HG03565 (cell line): Measurements from ENCODE around the gene ANKFY1.
"Not testable (repeated sequence)": the region's sequence is repeated elsewhere in the genome, so short reads cannot be mapped to it uniquely, and the experiment has no call there.

Source experiments
- ATAC-seq: cut with Tn5 transposase; IDR thresholded peaks from one replicate; pipeline ENCODE4 v1.9.1; 2021; ENCODE audit warnings: mild to moderate bottlenecking, moderate library complexity; ENCODE audit not compliant: unreplicated experiment

ANKFY1 gene

DNA sequence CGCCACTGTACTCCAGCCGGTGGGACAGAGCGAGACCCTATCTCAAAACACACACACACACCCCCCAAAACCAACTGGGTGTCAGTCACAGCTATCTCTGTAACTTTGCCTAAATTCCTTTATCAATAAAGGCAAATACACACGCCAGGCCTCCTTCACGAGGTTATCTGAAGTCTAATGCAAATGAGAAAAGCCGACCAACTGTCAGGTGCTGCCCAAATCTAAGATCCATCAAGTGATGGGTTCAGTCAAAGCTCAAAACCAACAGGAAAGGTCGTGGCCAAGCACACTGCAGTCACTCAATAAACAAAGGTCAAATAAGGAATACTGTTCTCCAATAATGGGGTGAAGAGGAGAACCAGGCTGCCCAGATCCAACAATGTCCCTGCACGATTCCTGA is 1.1 kb downstream of the ANKFY1 start:
- ATAC-seq = no peak

DNA sequence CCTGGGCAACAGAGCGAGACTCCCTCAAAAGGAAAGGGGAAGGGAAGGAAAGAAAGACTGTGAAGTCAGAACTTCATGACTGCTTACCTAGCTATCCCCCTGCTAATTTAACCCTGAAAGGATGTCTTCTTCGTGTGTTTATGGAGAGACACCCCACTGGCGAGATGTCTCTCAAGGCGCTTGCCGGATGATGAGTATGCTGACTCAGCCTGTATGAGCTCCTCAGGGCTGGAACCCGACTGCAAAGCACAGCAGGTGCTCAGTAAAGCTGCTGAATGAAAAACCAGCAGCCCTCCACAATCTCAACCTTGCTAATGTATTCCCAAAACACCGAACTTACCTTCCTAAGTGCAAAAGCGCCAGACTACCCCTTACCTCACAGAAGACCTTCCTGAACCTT is 2.3 kb downstream of the ANKFY1 start:
- ATAC-seq = no peak

DNA sequence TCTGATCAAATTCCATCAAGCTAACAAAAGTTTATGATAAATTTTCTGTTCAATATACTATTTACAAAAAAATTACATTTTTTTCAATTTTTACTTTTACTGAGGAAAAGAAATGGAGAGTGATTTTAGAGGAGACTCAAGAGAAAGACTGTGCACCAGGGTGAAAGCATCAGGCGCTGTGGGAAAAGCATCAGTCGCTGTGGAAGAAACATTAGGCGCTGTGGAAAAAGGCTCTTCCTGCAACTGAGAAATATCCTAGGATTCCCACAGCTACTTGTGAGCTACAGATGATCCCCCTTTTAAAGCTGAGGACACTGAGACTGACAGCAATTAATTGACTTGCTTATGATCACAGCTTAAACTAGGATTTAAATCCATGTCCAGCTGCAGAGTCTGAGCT is 4.9 kb downstream of the ANKFY1 start:
- no peak for ATAC-seq

DNA sequence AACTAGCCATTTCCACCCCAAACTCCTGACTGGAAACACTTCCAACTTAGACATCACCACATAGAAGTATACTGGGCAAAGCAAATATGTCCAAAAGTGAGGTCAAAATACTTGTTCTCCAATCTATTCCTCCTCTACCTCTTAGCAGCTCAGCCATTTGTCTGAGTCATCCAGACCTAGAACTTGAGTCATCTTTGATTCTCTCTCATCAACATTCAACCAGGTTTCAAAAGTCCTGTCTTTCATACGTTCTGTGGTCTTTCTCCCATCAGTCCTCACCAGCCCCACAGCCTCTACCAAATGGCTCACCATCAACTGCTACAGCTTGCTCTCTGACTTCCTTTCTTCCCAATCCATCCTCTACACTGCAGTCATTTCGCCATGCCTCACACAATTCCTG is 6.8 kb downstream of the ANKFY1 start:
- ATAC-seq = no peak

DNA sequence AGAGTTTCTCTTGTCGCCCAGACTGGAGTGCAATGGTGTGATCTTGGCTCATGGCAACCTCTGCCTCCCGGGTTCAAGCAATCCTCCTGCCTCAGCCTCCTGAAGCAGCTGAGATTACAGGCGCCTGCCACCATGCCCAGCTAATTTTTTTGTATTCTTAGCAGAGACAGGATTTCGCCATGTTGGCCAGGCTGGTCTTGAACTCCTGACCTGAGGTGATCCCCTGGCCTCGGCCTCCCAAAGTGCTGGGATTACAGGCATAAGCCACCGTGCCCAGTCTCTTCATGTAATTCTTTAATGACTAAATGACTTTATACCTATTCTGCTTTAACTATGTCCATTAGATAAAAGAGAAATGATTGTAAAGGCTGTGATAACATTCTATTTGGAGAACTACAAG is 8.5 kb downstream of the ANKFY1 start:
- not testable (repeated sequence) for ATAC-seq

DNA sequence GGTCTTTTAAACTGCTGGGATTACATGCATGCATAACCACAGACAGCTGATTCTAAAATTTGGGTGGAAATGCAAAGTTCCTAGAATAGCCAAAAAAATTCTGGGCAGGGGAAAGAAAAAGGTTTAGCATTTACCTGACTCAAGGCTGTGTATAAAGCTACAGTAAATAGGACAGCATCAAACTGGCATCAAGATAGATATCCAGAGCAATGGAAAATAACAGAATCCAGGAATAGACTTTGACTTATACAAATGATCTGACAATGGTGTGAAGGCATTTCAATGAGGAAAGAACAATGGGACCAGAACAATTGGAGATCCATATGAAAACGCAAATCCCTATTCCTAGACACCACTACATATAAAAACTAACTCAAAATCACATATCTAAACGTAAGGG is 12.9 kb downstream of the ANKFY1 start:
- no peak for ATAC-seq

DNA sequence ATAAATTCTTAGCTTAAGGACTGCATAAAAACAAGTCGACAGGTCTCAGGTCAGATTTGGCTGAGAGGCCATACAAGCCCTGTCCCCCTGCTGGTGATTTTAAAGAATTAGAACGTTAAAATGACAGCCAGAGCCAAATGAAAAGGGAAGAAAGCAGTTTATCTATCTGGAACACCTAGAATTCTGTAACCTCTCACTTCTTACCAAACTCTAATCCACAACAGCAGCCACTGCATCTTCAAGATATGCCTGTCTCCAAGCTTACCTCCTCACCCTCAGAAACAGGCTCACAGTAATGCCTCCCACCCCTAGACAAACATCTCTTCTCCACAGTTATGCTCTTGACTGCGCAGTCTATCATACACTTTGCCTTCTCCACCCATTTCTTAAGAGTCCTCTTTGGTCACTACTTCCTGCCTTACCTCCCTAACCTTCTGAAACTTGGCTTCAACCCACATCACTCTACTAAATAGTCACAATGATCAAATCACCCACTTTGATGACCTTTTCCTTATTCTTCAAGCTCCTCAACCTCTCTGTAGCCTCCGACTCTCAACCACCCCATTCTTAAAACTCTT is 14.2 kb downstream of the ANKFY1 start:
- ATAC-seq = no peak

DNA sequence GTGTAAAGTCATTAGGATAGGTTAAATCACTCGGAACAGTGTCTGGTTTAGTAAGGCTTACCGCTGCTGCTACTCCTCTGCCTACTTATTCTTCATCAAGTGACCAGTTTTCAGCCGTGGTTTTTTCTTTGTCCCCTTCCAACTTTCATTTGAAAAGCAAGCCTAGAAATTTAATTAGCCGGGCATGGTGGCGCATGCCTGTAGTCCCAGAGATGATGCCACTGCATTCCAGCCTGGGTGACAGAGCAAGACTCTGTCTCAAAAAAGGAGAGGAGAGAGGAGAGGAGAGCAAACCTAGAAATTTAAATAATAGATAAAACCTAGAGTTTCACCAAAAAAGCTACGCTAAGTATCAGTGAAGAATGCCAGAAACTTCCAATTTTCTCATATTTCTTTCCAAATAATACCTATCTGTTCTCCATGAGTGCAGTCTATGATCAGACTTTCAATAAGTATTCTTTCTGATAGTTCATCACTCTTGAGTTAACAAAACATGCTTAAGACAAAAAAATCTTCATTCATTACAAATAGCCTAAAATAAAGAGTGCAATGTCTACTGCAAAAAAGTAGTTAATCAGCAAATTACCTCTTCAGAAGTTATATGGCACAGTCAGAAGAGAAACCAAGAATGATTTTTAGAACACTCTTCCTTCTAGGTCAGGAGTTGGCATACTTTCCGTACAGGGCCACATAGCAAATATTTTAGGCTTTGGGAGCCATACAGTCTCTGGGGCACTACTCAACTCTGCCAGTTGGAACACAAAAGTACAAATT is 15.1 kb downstream of the ANKFY1 start:
- ATAC-seq = no peak

DNA sequence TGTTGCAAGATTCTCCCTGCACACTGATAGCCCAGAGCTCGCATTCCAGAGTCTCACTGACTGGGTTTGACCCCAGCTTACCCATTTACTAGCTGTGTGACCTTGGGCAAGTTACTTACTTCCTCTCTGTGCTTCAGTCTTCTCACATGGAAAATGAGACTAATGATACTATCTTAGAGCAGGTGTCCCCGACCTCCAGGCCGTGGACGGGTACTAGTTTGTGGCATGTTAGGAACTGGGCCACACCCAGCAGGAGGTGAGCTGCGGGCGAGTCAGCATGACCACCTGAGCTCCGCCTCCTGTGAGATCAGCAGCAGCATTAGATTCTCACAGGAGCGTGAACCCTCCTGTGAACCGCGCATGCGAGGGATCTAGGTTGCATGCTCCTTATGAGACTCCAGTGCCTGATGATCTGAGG is 15.8 kb downstream of the ANKFY1 start:
- no peak for ATAC-seq

DNA sequence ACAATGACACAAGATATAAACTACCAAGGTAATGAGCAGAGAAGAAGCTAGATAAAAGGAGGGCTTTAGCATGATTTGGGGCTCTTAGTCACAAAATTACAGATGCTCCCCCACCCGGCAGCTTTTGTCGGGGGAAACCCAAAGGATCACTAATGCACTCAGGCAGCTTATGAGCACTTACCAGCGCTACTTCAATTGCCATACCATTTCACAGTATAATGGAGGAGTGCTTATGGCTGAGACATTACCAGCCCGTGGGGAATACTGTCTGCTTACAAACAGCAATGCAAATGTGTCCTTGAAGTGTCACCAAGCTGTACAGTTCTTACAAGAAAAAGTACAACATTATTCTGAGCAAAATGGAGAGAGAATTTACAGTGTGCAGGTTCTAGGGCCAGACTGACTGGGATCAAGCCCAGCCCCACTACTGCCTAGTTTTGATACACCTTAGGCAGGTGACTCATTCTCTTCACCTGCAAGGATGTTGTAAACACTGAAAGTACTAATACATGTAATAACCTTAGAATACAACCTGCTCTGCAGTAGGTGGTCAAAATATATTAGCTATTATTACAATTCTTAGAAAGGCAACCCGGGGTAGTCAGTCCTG is 16.3 kb downstream of the ANKFY1 start:
- no peak for ATAC-seq

DNA sequence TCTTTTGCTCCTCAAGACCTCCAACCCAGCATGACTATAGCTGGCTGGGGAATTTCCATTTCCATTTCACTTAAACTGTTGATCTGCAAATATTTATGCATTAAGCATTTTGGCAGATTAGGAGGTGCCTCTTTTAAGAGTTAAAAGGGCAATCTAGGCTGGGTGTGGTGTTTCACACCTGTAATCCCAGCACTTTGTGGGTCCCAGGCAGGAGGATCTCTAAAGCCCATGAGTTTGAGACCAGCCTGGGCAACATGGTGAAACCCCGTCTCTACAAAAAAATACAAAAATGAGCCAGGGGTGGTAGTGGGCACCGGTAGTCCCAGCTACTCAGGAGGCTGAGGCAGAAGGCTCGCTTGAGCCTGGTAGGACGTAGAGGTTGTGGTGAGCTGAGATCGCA is 17.1 kb downstream of the ANKFY1 start:
- ATAC-seq = no peak

DNA sequence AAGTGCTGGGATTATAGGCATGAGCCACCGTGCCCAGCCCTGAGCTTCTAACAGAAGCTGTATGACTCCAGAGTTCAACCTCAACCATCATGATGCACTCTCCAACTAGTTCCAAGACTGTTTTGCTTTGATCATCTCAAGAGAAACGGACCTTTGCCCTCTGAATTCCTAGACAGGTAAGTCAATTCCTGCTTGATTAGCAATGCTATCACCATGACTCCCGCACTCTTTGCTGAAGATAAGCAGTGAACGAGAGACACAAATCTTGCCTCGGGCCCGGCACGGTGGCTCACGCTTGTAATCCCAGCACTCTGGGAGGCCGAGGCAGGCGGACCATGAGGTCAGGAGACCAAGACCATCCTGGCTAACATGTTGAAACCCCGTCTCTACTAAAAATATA is 22.2 kb downstream of the ANKFY1 start:
- ATAC-seq = no peak

DNA sequence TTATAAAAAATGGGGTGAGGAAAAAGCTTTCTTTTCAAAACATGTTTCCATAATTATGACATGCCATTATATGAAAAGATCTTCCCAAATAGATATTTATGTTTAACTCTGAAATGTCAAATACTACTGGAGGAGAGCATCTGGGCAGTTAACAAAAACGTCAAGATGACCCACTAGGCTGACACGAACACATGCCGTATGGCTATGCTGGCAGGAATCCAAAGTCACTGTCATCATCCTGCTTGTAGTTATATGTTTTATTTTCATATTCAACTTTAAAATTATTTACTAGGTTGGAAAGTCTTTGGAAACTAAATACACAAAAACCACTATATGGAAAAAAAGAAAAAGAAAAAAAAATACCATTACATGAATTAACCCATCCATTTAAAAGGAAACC is 27.3 kb downstream of the ANKFY1 start:
- no peak for ATAC-seq

DNA sequence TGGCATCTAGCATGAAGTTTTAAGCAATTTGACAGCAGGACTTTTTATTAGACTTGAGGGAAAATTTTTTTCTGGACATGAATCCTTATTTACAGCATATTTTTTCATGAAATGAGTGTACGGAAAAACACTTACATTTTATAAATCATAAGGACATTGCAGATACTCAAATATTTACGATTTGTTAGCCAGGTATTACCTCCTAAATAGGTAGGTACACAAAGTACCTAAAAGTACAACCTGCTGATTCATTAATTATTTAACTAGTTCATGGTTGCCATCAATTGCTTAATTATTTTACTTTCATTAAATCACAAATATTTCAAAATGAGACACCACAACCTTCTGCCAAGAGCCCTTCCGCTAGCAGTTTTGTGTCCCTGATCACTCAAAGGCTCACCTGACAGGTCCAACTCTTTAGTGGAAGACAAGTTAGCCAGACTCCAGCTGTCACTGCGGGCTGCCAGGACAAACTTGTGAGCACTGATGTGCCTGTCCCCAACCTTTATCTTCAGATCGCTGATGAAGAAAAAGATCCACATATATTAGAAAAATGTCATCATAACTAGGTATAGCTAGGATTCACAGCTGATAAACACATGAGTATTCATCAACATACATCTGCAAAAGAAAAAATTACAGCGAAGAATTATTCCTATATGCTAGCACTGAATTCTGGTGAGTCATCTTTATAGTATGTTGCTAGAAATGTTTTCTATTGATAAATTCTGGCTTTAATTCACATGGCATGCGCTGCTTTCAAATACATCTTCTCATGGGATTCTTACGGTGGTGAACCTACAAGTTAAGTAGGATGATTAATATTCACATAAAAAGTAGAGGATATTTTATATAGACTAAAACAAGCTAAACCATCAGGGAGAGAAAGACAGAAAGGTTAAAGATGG is 28.2 kb downstream of the ANKFY1 start:
- no peak for ATAC-seq

DNA sequence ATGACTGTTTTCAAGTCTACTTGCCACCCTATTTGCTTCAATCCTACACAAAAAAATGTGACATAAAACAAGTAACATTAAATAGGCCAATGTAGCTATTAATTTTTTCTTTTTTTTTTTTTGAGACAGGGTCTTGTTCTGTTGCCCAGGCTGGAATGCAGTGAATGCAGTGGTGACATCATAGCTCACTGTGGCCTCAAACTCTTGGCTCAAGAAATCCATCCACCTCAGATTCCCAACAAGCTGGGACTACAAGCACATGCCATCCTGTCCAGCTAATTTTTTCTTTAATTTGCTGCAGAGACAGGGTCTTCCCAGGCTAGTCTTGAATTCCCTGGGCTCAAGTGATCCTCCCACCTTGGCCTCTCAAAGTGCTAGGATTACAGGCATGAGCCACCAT is 29.4 kb downstream of the ANKFY1 start:
- no peak for ATAC-seq

DNA sequence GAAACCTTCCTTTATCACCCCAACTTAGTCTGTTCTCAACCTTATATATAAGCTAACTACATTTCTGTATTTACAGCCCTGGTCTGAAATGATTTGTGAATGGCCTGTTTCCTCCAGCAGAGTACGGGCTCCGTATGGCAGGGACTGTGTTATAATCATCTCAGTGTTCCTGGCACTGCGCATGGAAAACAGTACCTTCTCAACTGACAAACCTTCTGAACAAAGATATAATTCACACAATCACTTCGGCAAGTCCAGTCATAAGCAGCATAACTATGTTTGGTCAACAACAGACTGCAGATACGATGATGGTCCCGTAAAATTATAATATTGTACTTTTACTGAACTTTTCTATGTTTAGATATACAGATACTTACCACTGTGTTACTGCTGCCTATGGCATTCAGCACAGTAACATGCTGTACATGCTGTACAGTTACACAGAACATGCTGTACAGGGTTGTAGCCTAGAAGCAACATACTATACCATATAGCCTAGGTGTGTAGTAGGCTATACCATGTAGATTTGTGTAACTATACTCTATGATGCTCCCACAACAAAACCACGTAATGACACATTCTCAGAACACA is 30.0 kb downstream of the ANKFY1 start:
- ATAC-seq = no peak

DNA sequence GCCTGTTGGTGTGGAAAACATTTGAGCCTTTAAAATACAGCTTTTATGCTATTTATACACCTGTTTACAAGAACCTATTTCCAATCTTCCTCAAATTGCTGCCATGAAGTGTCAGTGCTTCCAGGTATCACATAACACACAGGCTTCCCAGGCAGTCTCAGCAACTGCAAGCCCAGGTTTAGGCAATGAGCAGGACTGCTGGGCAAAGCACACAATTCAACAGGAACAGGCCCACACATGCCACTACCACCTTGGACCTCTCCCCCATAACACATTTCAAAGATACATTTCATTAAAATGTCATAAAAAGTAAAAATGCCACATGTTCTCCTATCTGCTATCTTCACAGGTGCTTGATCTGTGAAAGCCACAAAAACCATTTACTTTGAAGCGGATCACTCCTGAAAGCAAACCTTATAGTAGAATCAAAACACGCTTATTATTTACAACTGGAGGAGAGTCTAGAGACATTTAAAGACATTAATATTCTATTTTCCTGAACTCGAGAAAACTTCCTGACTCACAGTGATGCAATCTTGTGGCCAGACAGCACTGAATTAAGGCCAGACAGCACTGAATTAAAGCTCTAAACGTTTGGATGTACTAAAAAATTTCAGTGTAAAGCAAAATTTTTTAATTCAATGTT is 31.5 kb downstream of the ANKFY1 start:
- ATAC-seq = no peak

DNA sequence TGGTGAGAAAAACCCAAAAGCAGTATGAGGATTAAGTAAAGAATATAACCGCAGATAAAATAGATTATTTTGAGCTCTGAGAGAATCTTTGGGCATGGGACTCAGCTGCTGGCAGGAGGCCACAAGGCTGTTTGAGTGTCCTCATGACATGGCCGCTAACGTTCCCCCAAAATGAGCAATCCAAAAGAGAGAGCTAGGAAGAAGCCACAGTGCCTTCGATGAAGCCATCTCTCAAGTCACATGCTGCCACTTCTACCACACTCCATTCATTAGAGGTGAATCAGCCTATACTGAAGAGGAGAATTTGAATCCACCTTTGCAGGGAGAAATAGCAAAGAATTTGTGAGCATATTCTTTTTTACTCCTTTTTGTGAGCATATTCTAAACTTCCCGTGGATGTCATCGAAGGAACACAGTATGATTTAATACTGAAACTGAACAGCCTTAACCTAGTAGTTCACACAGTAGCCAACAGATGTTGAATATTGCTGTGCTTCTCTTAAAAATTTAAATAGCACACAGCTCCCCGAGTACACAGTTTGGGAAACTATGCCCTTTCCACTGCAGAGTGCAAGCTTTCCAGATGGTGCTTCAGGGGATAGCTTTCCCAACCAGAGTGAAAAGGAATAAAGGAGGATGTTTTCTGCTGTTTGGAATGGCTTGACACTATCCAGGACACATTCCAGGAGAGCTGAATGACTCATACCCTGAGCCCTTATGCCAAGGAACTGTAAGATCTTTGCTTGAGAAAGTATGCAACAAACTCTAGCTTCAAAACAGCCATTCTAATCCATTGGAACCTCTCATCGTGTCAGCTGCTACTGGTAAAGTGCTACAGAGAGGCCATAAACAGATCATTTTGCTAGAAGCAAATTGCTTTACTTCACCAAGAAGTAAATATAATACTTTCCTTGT is 33.9 kb downstream of the ANKFY1 start:
- no peak for ATAC-seq

DNA sequence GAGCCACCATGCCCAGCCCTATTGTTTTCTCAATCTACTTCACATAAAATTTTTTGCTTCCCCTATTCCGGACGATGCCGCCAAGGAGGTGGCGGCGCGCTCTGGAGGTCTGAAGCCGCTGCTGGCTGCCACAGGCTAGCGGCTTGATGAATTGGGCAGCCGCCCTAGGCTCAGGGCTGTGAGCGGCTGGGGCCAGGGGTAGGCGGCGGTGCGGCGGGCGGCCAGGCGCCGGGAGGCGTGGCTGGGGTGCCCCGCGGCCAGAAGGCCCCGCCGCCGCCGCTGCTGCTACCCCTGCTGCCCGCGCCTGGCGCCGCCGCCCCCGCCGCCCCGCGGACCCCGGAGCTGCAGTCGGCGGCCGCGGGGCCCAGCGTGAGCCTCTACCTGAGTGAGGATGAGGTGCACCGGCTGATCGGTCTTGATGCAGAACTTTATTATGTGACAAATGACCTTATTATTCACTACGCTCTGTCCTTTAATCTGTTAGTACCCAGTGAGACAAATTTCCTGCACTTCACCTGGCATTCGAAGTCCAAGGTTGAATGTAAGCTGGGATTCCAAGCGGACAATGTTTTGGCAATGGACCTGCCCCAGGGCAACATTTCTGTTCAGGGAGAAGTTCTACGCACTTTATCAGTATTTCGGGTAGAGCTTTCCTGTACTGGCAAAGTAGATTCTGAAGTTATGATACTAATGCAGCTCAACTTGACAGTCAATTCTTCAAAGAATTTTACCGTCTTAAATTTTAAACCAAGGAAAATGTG is 41.7 kb downstream of the ANKFY1 start:
- no peak for ATAC-seq
